ENCODE results near the gene GAL.

The GAL gene

GRCh38 chr11:68707527-68707926 is 23.2 kb downstream of the GAL start:
- DNase-seq (ENCODE audit: extremely low read depth in 1 of 2, low read depth in 1 of 2): no peak

DNA sequence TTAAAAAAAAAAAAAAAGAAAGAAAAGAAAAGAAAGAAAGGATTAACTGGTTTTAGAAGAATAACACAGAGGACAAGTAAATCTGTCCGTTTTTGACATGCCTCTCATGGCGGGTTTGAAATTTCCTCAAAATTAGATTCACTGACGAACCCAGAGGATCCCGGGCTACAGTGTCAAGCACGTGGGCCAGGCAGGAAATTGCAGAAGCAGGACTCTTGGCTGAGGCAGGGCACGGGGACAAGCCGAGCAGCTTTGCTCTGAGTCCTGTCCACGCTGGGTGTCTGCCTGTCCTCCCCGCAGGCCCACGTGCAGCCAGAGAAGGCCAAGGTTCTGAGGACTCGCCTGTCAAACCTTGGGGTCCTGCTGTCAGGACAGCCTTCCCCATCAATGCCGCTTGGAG is 24.7 kb downstream of the GAL start:
- DNase-seq (ENCODE audit: extremely low read depth in 1 of 2, low read depth in 1 of 2): no peak

GRCh38 chr11:68710409-68710808 is 26.1 kb downstream of the GAL start:
- DNase-seq (ENCODE audit: extremely low read depth in 1 of 2, low read depth in 1 of 2): no peak

GRCh38 chr11:68711114-68711513 is 26.8 kb downstream of the GAL start:
- no peak for DNase-seq (ENCODE audit: extremely low read depth in 1 of 2, low read depth in 1 of 2)

DNA sequence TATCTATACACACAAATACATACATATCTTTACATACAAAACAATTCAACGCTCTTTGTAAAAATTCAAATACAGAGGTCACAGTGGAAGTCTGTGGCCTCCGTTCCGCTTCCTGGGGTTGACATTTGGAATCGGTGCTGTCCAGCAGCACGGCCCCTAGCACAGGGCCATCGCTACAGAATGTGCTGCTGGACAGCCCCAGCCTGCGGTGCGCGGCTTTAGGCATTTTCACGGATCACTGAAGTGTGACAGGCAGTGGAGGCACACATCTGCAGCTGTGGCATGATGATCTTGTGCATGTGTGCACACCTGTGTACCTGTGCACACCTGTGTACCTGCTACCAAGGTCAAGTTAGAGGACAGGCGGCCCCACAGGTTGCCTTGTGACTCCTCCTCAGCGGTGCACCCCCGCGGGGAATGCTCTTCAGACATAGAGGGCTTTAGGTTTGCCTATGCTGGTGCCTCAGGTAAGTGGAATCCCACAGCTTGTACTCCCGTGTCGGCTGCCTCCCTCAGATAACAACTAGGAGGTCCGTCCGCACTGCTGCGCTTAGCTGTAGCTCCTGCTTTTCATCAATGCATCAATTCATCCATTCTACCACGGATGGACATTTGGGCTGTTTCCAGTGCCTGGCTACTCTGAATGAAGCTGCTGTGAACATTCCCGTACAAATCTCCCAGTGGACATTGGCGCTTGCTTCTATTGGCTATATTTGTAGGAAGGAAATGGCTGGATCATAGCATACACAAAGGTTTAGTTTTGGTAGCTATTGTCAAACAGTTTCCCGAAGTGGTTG is 29.9 kb downstream of the GAL start:
- DNase-seq (ENCODE audit: extremely low read depth in 1 of 2, low read depth in 1 of 2): no peak

DNA sequence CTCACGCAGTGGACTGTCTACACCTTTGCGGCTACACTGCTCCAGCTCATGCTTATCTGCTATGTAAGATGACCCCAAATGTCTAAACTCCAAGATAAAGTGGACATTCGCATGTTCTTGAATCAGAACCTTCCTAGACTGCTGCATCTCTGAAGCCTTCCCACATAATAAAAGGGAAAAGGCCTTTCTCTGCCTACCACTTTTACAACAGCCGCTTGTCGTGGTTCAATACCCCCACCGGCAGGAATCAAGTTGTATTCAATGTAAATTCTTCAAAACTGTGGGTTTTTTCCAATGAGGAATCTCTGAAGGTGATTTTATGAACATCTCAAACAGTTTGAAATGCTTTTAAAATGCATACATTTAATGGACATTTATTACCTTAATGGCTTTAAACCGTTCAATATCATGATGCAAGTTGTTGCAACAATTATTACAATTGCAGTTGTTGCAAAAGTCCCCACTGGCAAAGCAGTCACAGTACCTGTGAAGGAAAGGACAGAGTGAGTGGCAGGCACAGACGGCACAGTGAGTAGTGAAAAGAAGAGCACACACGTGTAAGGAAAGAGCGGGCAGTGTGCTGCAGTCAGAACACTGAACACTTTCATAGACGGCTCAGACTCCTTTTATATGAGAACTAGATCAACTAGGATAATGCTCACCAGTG is 31.2 kb downstream of the GAL start:
- DNase-seq (ENCODE audit: extremely low read depth in 1 of 2, low read depth in 1 of 2): no peak

- DNase-seq (ENCODE audit: extremely low read depth in 1 of 2, low read depth in 1 of 2): no peak
These were observed 36.7 kb downstream of the GAL start for GRCh38 chr11:68721075-68721474.

GRCh38 chr11:68722143-68722542 is 37.8 kb downstream of the GAL start:
- DNase-seq (ENCODE audit: extremely low read depth in 1 of 2, low read depth in 1 of 2): no peak

- no peak for DNase-seq (ENCODE audit: extremely low read depth in 1 of 2, low read depth in 1 of 2)
These were observed 39.9 kb downstream of the GAL start for GRCh38 chr11:68724293-68724692.

- DNase-seq (ENCODE audit: extremely low read depth in 1 of 2, low read depth in 1 of 2): no peak
These were observed 43.4 kb downstream of the GAL start for GRCh38 chr11:68727783-68728182.

- DNase-seq (ENCODE audit: extremely low read depth in 1 of 2, low read depth in 1 of 2): no peak
These were observed 49.8 kb downstream of the GAL start for GRCh38 chr11:68734111-68734510.

DNA sequence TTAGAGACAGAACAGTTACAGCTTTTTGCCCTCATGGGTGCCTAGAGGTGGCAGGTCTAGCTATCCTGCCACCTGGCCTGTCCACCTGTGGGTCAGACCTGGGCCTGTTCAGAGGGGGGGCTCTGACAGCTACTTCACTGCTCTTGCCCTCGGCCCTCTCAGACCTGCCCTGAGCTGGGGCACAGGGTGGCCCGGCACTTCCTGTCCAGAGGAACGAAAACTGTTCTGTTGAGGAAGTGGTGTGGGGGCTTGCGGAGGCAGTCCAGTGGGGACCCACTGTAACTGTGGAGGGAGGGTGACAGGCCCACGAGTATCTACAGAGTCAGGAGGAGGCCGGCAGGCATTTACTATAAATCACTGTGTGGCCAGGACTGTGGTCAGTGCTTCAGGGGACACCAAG is 50.8 kb downstream of the GAL start:
- DNase-seq (ENCODE audit: extremely low read depth in 1 of 2, low read depth in 1 of 2): no peak

DNA sequence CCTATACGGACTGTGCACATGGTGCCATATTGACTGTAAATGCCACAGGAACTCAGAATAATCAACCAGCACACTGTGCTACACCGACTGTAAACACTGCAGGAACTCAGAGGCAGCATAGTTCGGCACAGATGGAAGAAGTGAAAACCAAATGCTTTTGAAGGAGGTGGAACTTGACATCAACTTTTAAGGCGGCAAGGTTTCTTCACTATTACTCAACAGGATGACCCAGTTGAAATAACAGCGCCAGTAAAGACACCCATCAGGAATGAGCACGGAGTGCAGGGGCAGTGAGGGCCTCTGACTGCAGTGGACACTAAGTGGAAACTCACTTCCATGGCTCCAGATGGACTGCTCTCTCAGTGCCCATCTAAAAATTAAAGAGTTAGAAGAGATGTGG is 51.3 kb downstream of the GAL start:
- no peak for DNase-seq (ENCODE audit: extremely low read depth in 1 of 2, low read depth in 1 of 2)

Measured in stimulated activated CD8-positive, alpha-beta memory T cell treated with anti-CD3 and anti-CD28 coated beads, Interleukin-7, amount 100 ng/mL, for 48 hours (primary cell).